Measurements from ENCODE around the gene PAPOLG.
"Not testable (repeated sequence)": the region's sequence is repeated elsewhere in the genome, so short reads cannot be mapped to it uniquely, and the experiment has no call there.

PAPOLG gene

GRCh38 chr2:60823694-60824305, 67.7 kb downstream of the PAPOLG start:
- DNase-seq (ENCODE audit: low read depth): no peak

GRCh38 chr2:60825666-60826065, 69.6 kb downstream of the PAPOLG start:
- DNase-seq (ENCODE audit: low read depth): no peak

GRCh38 chr2:60826111-60826510, 70.0 kb downstream of the PAPOLG start:
- peak; percentile 11 for DNase-seq (ENCODE audit: low read depth)

GRCh38 chr2:60826860-60827259, 70.8 kb downstream of the PAPOLG start:
- DNase-seq (ENCODE audit: low read depth): not testable (repeated sequence)

- no peak for DNase-seq (ENCODE audit: low read depth)
Measured at GRCh38 chr2:60827369-60827768, 71.3 kb downstream of the PAPOLG start.

GRCh38 chr2:60830991-60831390, 74.9 kb downstream of the PAPOLG start:
- DNase-seq (ENCODE audit: low read depth): no peak

- DNase-seq (ENCODE audit: low read depth): no peak
Measured at GRCh38 chr2:60831921-60832320, 75.9 kb downstream of the PAPOLG start.

- no peak for DNase-seq (ENCODE audit: low read depth)
Measured at GRCh38 chr2:60832621-60833020, 76.6 kb downstream of the PAPOLG start.

- DNase-seq (ENCODE audit: low read depth): no peak
Measured at GRCh38 chr2:60834270-60834717, 78.2 kb downstream of the PAPOLG start.

GRCh38 chr2:60836491-60836890, 80.4 kb downstream of the PAPOLG start:
- DNase-seq (ENCODE audit: low read depth): no peak

- no peak for DNase-seq (ENCODE audit: low read depth)
Measured at GRCh38 chr2:60837123-60837522, 81.1 kb downstream of the PAPOLG start.

- peak; percentile 31 for DNase-seq (ENCODE audit: low read depth)
Measured at GRCh38 chr2:60838481-60838880, 82.4 kb downstream of the PAPOLG start.

- DNase-seq (ENCODE audit: low read depth): no peak
Measured at GRCh38 chr2:60839126-60839813, 83.2 kb downstream of the PAPOLG start.

- DNase-seq (ENCODE audit: low read depth): no peak
Measured at GRCh38 chr2:60840880-60841279, 84.8 kb downstream of the PAPOLG start.

GRCh38 chr2:60843006-60843405, 86.9 kb downstream of the PAPOLG start:
- DNase-seq (ENCODE audit: low read depth): no peak

- no peak for DNase-seq (ENCODE audit: low read depth)
Measured at GRCh38 chr2:60844105-60844504, 88.0 kb downstream of the PAPOLG start.

GRCh38 chr2:60847854-60848253, 91.8 kb downstream of the PAPOLG start:
- no peak for DNase-seq (ENCODE audit: low read depth)
